Peyer's patch (tissue), 4 donors: Measurements from ENCODE around the gene MMP24.

Experiments
- CTCF ChIP-seq, 6 experiments: fragments of 450-650 bp in 4 of 6; fragments of 200-600 bp in 2 of 6; sonication (generic) in 1 of 6; IDR thresholded peaks; one replicate each; pipeline ENCODE4 v1.5.1; 2017 to 2019; ENCODE audit warnings: antibody characterized with exemption in 6 of 6, mild to moderate bottlenecking in 3 of 6, moderate library complexity in 1 of 6
- POLR2A ChIP-seq, 2 donors: fragments of 450-650 bp; IDR thresholded peaks; one replicate each; pipeline ENCODE4 v1.5.1; 2017; ENCODE audit warnings: antibody characterized with exemption in 2 of 2, mild to moderate bottlenecking in 2 of 2, moderate library complexity in 2 of 2

GRCh38 chr20:35271073-35271882, 44.8 kb downstream of the MMP24 start:
- no peak for TF ChIP-seq CTCF (IDR thresholded peaks at IDR 0.05)
- no peak for TF ChIP-seq POLR2A (IDR thresholded peaks at IDR 0.05)
